ENCODE measurements around the gene PHEX. TPM values are rescaled to one million over a fixed set of nuclear protein-coding genes. Genes with fewer than 3 reads are reported as not detected.

PHEX gene
- total RNA-seq, 1 experiment from 2014 or later, result 0.27 TPM

- TF ChIP-seq REST (IDR thresholded peaks at IDR 0.05; ENCODE audit: low read depth), result no peak
- TF ChIP-seq YY1 (IDR thresholded peaks at IDR 0.05; ENCODE audit: extremely low read depth, insufficient replicate concordance, low read depth, low read length), result no peak
- TF ChIP-seq EGR1 (IDR thresholded peaks at IDR 0.05; ENCODE audit: low read depth), result no peak
- TF ChIP-seq POLR2AphosphoS5 (IDR thresholded peaks at IDR 0.05; ENCODE audit: low read depth, low read length), result no peak
Observed at GRCh38 chrX:22088326-22088725, 56.2 kb downstream of the PHEX start (continued).

GRCh38 chrX:22090181-22090580 is 58.1 kb downstream of the PHEX start:
- ATAC-seq (no peak), DNase-seq (ENCODE audit: low read depth, low spot score) (no peak)
- Histone ChIP-seq H3K9me2 (ENCODE audit: insufficient read depth) (no peaks in the 10 kb centered on the region), H3K27me3 (ENCODE audit: insufficient read depth, low read length) (no peaks in the 10 kb centered on the region), H3K36me3 (ENCODE audit: control insufficient read depth in 1 of 2, insufficient read depth in 2 of 2, low read length in 2 of 2) (no peaks in the 10 kb centered on the region), H2AFZ (ENCODE audit: low read depth, low read length, poor library complexity, severe bottlenecking) (no peak overlapping the region), H3K79me2 (ENCODE audit: insufficient read depth, low read length) (no peaks in the 10 kb centered on the region), H3K4me3 (replicated peaks in 1 of 2; ENCODE audit: low read depth in 1 of 2, low read length in 2 of 2) (no peak overlapping the region), H3K9ac (ENCODE audit: low read length) (no peak overlapping the region), H3K4me2 (ENCODE audit: low read length) (no peak overlapping the region), H4K20me1 (ENCODE audit: insufficient read depth) (no peaks in the 10 kb centered on the region), H3K4me1 (ENCODE audit: control insufficient read depth in 1 of 2, insufficient read depth in 2 of 2, low read length in 2 of 2) (no peaks in the 10 kb centered on the region), H3K9me3 (ENCODE audit: control insufficient read depth in 1 of 2, insufficient read depth in 1 of 2, low read depth in 1 of 2, low read length in 2 of 2) (no peaks in the 10 kb centered on the region), H3K27ac (ENCODE audit: low read depth, low read length) (no peak overlapping the region)
- no TSS peak for BruUV-seq (replicated peaks)
- intact Hi-C loops (cut with micrococcal nuclease), result no loop called here
- ChIA-PET POLR2A (no interaction called here), RAD21 (ENCODE audit: low non-redundant PET in 1 of 2, low total read pairs in 2 of 2, uncharacterized antibody in 2 of 2, unreplicated experiment in 2 of 2) (no interaction called here), CTCF (interaction anchor here (1.6 kb wide), 1 partner anchor 8 kb away, joined by 5 read pairs; no protein-coding TSS in a partner anchor)
- TF ChIP-seq JUND (IDR thresholded peaks at IDR 0.05), result no peak
- TF ChIP-seq ELF1 (IDR thresholded peaks at IDR 0.05; ENCODE audit: borderline replicate concordance, low read depth), result no peak
- no peak for TF ChIP-seq EGR1 (IDR thresholded peaks at IDR 0.05; ENCODE audit: low read depth)
- no peak for TF ChIP-seq POLR2A (IDR thresholded peaks at IDR 0.05; ENCODE audit: borderline replicate concordance, extremely low read depth, insufficient read depth, insufficient read length)
- TF ChIP-seq ZNF274 (IDR thresholded peaks at IDR 0.05; ENCODE audit: low read depth, low read length), result no peak
- no peak for TF ChIP-seq YY1 (IDR thresholded peaks at IDR 0.05; ENCODE audit: extremely low read depth, insufficient replicate concordance, low read depth, low read length)
- TF ChIP-seq FOSL1 (IDR thresholded peaks at IDR 0.05; ENCODE audit: low read depth), result no peak
- TF ChIP-seq CBX3 (IDR thresholded peaks at IDR 0.05; ENCODE audit: low read depth), result no peak
- TF ChIP-seq TCF7L2 (IDR thresholded peaks at IDR 0.05; ENCODE audit: borderline replicate concordance, extremely low read depth, insufficient read depth, insufficient read length), result no peak
- TF ChIP-seq ZFX (IDR thresholded peaks at IDR 0.05), result no peak
- TF ChIP-seq RAD21 (IDR thresholded peaks at IDR 0.05; ENCODE audit: low read depth), result no peak
- TF ChIP-seq CTCF (IDR thresholded peaks at IDR 0.05 in 2 of 3, conservative IDR thresholded peaks at IDR 0.05 in 1 of 3; ENCODE audit: borderline replicate concordance in 1 of 3, insufficient read depth in 1 of 3, low read depth in 2 of 3, low read length in 2 of 3), result no peak
- no peak for TF ChIP-seq POLR2AphosphoS5 (IDR thresholded peaks at IDR 0.05; ENCODE audit: low read depth, low read length)
- TF ChIP-seq CEBPB (IDR thresholded peaks at IDR 0.05; ENCODE audit: low read depth), result no peak
- TF ChIP-seq EZH2phosphoT487 (IDR thresholded peaks at IDR 0.05; ENCODE audit: borderline replicate concordance), result no peak
- no peak for TF ChIP-seq ZBTB33 (IDR thresholded peaks at IDR 0.05; ENCODE audit: extremely low read depth, insufficient replicate concordance, low read length)
- no peak for TF ChIP-seq EZH2 (IDR thresholded peaks at IDR 0.05)
- TF ChIP-seq SP1 (IDR thresholded peaks at IDR 0.05; ENCODE audit: low read depth), result no peak
- no peak for TF ChIP-seq SRF (IDR thresholded peaks at IDR 0.05; ENCODE audit: low read depth)

Data from HCT116 (cell line).